Pancreas (tissue), 10 donors: ENCODE measurements around the gene DGKG. TPM values are rescaled to one million over a fixed set of nuclear protein-coding genes. Genes with fewer than 3 reads are reported as not detected.

ENCODE experiments used
- ATAC-seq, 4 donors: fragments of 200-7000 bp; cut with Tn5 transposase; one replicate each; pipeline versions ENCODE4 v1.8.0 to v1.9.1; 2020; ENCODE audit warnings: mild to moderate bottlenecking in 4 of 4, moderate library complexity in 4 of 4
- DNase-seq, 6 donors: peaks; one replicate each; pipeline ENCODE4 v3.0.0-alpha.2; 2020
- FAIRE-seq: peaks from 2 replicates; lab custom pipeline; 2012; peaks lifted over from hg19 to GRCh38; lab: Jason Lieb, UNC
- H3K27ac ChIP-seq, 4 donors: fragments of 200-600 bp; sonication (generic); 1 replicate in 3 of 4; 2 replicates in 1 of 4; pipeline versions ENCODE4 v1.5.0 to v1.8.0; 2020
- H3K27me3 ChIP-seq, 4 donors: fragments of 200-600 bp; one replicate each; pipeline ENCODE4 v1.8.0; 2021
- H3K36me3 ChIP-seq, 3 donors: fragments of 200-600 bp; sonication (generic) in 1 of 3; one replicate each; pipeline versions ENCODE4 v1.5.0 to v1.8.0; 2020 to 2021
- H3K4me1 ChIP-seq, 3 donors: fragments of 200-600 bp; one replicate each; pipeline ENCODE4 v1.8.0; 2021
- H3K4me3 ChIP-seq, 4 donors: fragments of 200-600 bp; sonication (generic) in 2 of 4; one replicate each; pipeline versions ENCODE4 v1.5.0 to v1.8.0; 2020 to 2021
- H3K9me3 ChIP-seq, 4 donors: fragments of 200-600 bp; one replicate each; pipeline ENCODE4 v1.8.0; 2021
- CTCF ChIP-seq, 4 donors: fragments of 200-600 bp; sonication (generic) in 3 of 4; IDR thresholded peaks; one replicate each; pipeline versions ENCODE4 v1.5.0 to v1.8.0; 2021; ENCODE audit warnings: antibody characterized with exemption in 4 of 4
- WGBS, 2 donors: extraction: QIAGEN DNeasy Blood & Tissue Kit; methylation state at CpG; one replicate each; pipeline ENCODE4 v1.1.7; 2013; 5-methylcytosine and 5-hydroxymethylcytosine counted together
- intact Hi-C, 3 donors: fragments of 100-400 bp; cut with DNase I; formaldehyde crosslinking; loops; one replicate each; pipeline versions ENCODE4 v1.11.1 to v1.14.2; 2022
- polyA plus RNA-seq, 2 donors: library from polyadenylated mRNA; stranded (reverse); fragments of 200-250 nt; gene quantifications; one replicate each; pipeline ENCODE4 v1.2.3, GENCODE V29; 2013
- total RNA-seq, 6 donors: library from RNA; stranded (reverse); fragmentation: NEBNext Ultra II Directional in 4 of 6; extraction: Animal tissue kit (Norgen Biotek cat#: 25700) in 4 of 6; gene quantifications; one replicate each; pipeline versions ENCODE4 v1.2.1 to v1.2.4, GENCODE V29; 2021 to 2023
- donor health status: healthy with polysubstance abuse.
- donor health status: DM: no; HTN: no; CAD: no; lungs with moderate emphysema.
- donor health status: DM: no; HTN: no; CAD: no.
- donor health status: control.
- donor health status: control.
- donor health status: Bipolar disorder and iron deficiency.
- donor health status: DM: yes; HTN: yes; CAD: no.
- donor health status: DM: no; HTN: no; CAD: no.
- donor health status: DM: no; HTN: no; CAD: no.
- donor health status: DM: yes; HTN: yes; CAD: no.

DGKG gene
- total and polyA plus RNA-seq, 8 donors, result 0.16 to 2.0 (median 0.88) TPM

GRCh38 chr3:186333256-186333655 is 28.8 kb downstream of the DGKG start:
- DNase-seq (no peak), FAIRE-seq (no peak), ATAC-seq (no peak)
- Histone ChIP-seq H3K27me3 (no peaks in the 10 kb centered on the region), H3K36me3 (no peaks in the 10 kb centered on the region), H3K4me1 (no peaks in the 10 kb centered on the region), H3K4me3 (no peak overlapping the region), H3K9me3 (no peaks in the 10 kb centered on the region), H3K27ac (no peak overlapping the region)
- intact Hi-C loops, result no loop called here
- no peak for TF ChIP-seq CTCF (IDR thresholded peaks at IDR 0.05)

- FAIRE-seq (no peak), DNase-seq (no peak), ATAC-seq (no peak)
- Histone ChIP-seq H3K4me3 (no peak overlapping the region), H3K4me1 (no peaks in the 10 kb centered on the region), H3K36me3 (no peaks in the 10 kb centered on the region), H3K27ac (no peak overlapping the region), H3K27me3 (no peaks in the 10 kb centered on the region), H3K9me3 (no peaks in the 10 kb centered on the region)
- intact Hi-C loops, result no loop called here
- TF ChIP-seq CTCF (IDR thresholded peaks at IDR 0.05), result no peak
- WGBS, 2 donors, result 80 to 87% methylated on average over 6 of the region's 6 CpGs
Measured at GRCh38 chr3:186330772-186331460, 31.1 kb downstream of the DGKG start.

- WGBS, 2 donors, result 89 to 92% methylated on average over 1 of the region's 1 CpG
- intact Hi-C loops, result no loop called here
Measured at GRCh38 chr3:186329589-186329988, 32.4 kb downstream of the DGKG start.

GRCh38 chr3:186327912-186328487 is 34.0 kb downstream of the DGKG start:
- no peak overlapping the region for H3K4me3 ChIP-seq
- no peaks in the 10 kb centered on the region for H3K4me1 ChIP-seq
- H3K27me3 ChIP-seq, result no peaks in the 10 kb centered on the region
- no peaks in the 10 kb centered on the region for H3K36me3 ChIP-seq
- no peaks in the 10 kb centered on the region for H3K9me3 ChIP-seq
- intact Hi-C loops, result no loop called here
- H3K27ac ChIP-seq, result no peak overlapping the region
- no peak for TF ChIP-seq CTCF (IDR thresholded peaks at IDR 0.05)
- DNase-seq (no peak), FAIRE-seq (no peak), ATAC-seq (no peak)
- WGBS, 2 donors, result 81 to 83% methylated on average over 2 of the region's 2 CpGs

More at GRCh38 chr3:186329589-186329988, 32.4 kb downstream of the DGKG start:
- TF ChIP-seq CTCF (IDR thresholded peaks at IDR 0.05), result no peak
- H3K4me3 ChIP-seq, result no peak overlapping the region
- H3K36me3 ChIP-seq, result no peaks in the 10 kb centered on the region
- no peak overlapping the region for H3K27ac ChIP-seq
- H3K4me1 ChIP-seq, result no peaks in the 10 kb centered on the region
- FAIRE-seq (no peak), ATAC-seq (no peak), DNase-seq (no peak)
- no peaks in the 10 kb centered on the region for H3K27me3 ChIP-seq
- H3K9me3 ChIP-seq, result no peaks in the 10 kb centered on the region

- H3K27ac ChIP-seq, result no peak overlapping the region
- ATAC-seq (no peak), FAIRE-seq (no peak), DNase-seq (no peak)
- no peaks in the 10 kb centered on the region for H3K9me3 ChIP-seq
- 56 to 58% methylated on average over 5 of the region's 5 CpGs for whole genome bisulfite sequencing, 2 donors
- H3K27me3 ChIP-seq, result no peaks in the 10 kb centered on the region
- H3K4me3 ChIP-seq, result no peak overlapping the region
- intact Hi-C loops, result no loop called here
- H3K4me1 ChIP-seq, result no peaks in the 10 kb centered on the region
- TF ChIP-seq CTCF (IDR thresholded peaks at IDR 0.05), result no peak
- H3K36me3 ChIP-seq, result no peaks in the 10 kb centered on the region
Measured at GRCh38 chr3:186322761-186323160, 39.3 kb downstream of the DGKG start.
